Measurements from ENCODE around the gene KCNJ13. TPM values are rescaled to one million over a fixed set of nuclear protein-coding genes. Genes with fewer than 3 reads are reported as not detected.

Gene KCNJ13
- total RNA-seq, 2 donors from 2014 or later, result not detected

DNA sequence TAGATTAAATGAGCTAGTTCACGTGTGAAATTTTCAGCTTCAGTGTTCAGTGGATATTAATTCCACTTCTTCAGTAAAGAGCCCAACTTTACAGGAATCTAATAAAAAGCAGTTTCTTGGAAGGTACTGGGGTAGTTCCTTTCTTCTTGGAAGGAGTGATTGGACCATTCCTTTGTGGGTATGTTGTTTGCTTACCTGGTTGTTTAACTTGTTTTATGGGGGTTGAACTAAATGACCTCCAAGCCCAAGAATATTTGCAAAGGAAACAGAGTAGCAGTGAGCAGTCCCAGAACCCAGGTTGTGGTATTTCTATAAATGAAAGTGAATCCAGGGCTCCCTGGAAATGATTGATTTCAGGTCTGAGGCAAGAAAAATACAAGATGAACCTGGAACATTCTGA lies 31.4 kb downstream of the KCNJ13 start:
- H3K27me3 ChIP-seq, result no peaks in the 10 kb centered on the region
- DNase-seq (no peak), ATAC-seq (no peak)
- 43 to 55% methylated on average over 1 of the region's 1 CpG for WGBS, 2 donors
- peaks cover 14% of the 10 kb centered on the region for H3K4me1 ChIP-seq
- intact Hi-C loops (cut with DNase I), result no loop called here
- H3K9me3 ChIP-seq, result no peaks in the 10 kb centered on the region
- TF ChIP-seq, protein P1, sequence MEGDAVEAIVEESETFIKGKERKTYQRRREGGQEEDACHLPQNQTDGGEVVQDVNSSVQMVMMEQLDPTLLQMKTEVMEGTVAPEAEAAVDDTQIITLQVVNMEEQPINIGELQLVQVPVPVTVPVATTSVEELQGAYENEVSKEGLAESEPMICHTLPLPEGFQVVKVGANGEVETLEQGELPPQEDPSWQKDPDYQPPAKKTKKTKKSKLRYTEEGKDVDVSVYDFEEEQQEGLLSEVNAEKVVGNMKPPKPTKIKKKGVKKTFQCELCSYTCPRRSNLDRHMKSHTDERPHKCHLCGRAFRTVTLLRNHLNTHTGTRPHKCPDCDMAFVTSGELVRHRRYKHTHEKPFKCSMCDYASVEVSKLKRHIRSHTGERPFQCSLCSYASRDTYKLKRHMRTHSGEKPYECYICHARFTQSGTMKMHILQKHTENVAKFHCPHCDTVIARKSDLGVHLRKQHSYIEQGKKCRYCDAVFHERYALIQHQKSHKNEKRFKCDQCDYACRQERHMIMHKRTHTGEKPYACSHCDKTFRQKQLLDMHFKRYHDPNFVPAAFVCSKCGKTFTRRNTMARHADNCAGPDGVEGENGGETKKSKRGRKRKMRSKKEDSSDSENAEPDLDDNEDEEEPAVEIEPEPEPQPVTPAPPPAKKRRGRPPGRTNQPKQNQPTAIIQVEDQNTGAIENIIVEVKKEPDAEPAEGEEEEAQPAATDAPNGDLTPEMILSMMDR (IDR thresholded peaks at IDR 0.05), result no peak
- TF ChIP-seq POLR2A (IDR thresholded peaks at IDR 0.05), result no peak
- H3K27ac ChIP-seq, result no peak overlapping the region
- no peak overlapping the region for H3K4me3 ChIP-seq
- peaks cover 0 to 9% of the 10 kb centered on the region in 2 donors for H3K36me3 ChIP-seq (replicated peaks in 1 of 2; ENCODE audit: insufficient read depth in 1 of 2, low read depth in 2 of 2)

DNA sequence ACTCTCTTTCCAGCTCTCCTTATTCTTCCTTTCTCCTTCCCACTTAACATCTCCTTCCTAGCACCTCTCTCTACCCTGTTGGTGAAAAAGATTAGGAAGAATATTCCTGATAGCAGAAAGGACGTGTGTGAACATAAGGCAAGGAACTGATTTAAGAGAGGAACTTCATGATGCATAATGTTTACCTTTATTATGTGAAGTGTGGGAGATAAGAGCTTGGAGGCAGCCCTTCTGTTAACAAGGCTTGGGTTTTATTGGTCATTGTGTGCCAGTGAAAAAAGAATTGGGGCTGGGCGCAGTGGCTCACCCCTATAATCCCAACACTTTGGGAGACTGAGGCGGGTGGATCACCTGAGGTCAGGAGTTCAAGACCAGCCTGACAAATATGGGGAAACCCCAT lies 34.4 kb downstream of the KCNJ13 start:
- Histone ChIP-seq H3K4me1 (peaks cover 9% of the 10 kb centered on the region), H3K4me3 (no peak overlapping the region), H3K36me3 (replicated peaks in 1 of 2; ENCODE audit: insufficient read depth in 1 of 2, low read depth in 2 of 2) (peaks cover 0 to 3% of the 10 kb centered on the region in 2 donors), H3K27ac (no peak overlapping the region), H3K9me3 (no peaks in the 10 kb centered on the region), H3K27me3 (no peaks in the 10 kb centered on the region)
- intact Hi-C loops (cut with DNase I), result no loop called here
- 83 to 84% methylated on average over 3 of the region's 3 CpGs for WGBS, 2 donors
- TF ChIP-seq, protein P1 (IDR thresholded peaks at IDR 0.05), result no peak
- TF ChIP-seq POLR2A (IDR thresholded peaks at IDR 0.05), result no peak
- DNase-seq (no peak), ATAC-seq (no peak)

DNA sequence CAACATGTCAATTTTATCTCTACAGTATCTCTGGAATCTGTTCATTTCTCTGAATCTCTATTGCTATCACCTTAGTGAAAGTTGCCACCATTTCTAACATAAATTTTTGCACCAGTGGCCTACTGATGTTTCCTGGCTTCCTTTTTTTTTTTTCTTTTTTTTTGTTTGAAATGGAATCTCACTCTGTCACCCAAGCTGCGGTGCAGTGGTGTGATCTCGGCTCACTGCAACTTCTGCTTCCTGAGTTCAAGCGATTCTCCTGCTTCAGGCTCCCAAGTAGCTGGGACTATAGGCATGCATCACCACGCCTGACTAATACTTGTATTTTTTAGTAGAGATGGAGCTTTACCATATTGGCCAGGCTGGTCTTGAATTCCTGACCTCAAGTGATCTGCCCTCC lies 35.1 kb downstream of the KCNJ13 start:
- TF ChIP-seq, protein P1 (IDR thresholded peaks at IDR 0.05), result no peak
- no peak for TF ChIP-seq POLR2A (IDR thresholded peaks at IDR 0.05)
- intact Hi-C loops (cut with DNase I), result no loop called here
- no peak overlapping the region for H3K4me3 ChIP-seq

DNA sequence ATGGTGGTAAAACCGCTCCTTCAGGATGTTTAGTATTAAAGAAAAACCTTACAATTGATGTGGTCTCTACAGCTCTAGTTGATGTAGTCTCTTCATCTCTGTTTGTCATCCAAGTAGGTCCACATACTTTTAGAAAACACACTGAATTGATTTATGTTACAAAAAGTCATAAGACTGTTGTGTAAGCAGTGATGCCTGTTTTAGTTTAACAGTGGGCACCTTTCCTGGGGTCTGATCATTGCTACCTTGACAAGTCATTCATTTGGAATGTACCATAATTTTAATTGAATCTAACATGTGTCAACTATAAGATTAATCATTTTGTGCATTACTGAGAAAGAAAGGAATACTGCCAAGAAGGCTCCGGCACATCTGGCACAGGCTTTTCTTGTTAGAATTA lies 44.9 kb downstream of the KCNJ13 start:
- no peaks in the 10 kb centered on the region for H3K9me3 ChIP-seq

More for the DNA sequence above, 35.1 kb downstream of the KCNJ13 start:
- Histone ChIP-seq H3K27ac (no peak overlapping the region), H3K9me3 (no peaks in the 10 kb centered on the region), H3K4me1 (peaks cover 9% of the 10 kb centered on the region), H3K36me3 (replicated peaks in 1 of 2; ENCODE audit: insufficient read depth in 1 of 2, low read depth in 2 of 2) (peaks cover 0 to 3% of the 10 kb centered on the region in 2 donors), H3K27me3 (no peaks in the 10 kb centered on the region)
- no peak for ATAC-seq
- no peak for DNase-seq
- 92 to 100% methylated on average over 4 of the region's 4 CpGs for WGBS, 2 donors

DNA sequence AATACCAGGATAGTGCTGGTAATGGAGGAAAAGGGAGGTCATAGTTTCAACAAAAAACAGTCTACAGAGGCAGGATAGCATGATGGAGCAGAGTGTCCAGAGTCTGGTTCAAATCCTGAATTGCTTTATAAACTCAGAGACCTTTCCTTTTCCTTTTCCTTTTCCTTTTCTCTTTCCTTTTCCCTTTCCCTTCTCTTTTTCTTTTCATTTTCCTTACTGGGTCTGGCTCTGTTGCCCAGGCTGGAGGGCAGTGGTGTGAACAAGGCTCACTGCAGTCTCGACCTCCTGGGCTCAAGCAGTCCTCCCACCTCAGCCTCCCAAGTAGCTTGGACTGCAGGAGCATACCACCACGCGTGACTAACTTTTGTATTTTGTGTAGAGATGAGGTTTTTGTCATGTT lies 47.6 kb downstream of the KCNJ13 start:
- no peak overlapping the region for H3K4me3 ChIP-seq
- H3K27me3 ChIP-seq, result no peaks in the 10 kb centered on the region
- DNase-seq (no peak), ATAC-seq (no peak)
- no peak overlapping the region for H3K27ac ChIP-seq
- H3K4me1 ChIP-seq, result no peaks in the 10 kb centered on the region
- TF ChIP-seq, protein P1 (IDR thresholded peaks at IDR 0.05), result no peak
- TF ChIP-seq POLR2A (IDR thresholded peaks at IDR 0.05), result no peak
- H3K36me3 ChIP-seq (replicated peaks in 1 of 2; ENCODE audit: insufficient read depth in 1 of 2, low read depth in 2 of 2), result peaks cover 0 to 6% of the 10 kb centered on the region in 2 donors
- no peaks in the 10 kb centered on the region for H3K9me3 ChIP-seq
- intact Hi-C loops (cut with DNase I), result no loop called here
- WGBS, 2 donors, result 86 to 95% methylated on average over 3 of the region's 3 CpGs

More for the DNA sequence above, 44.9 kb downstream of the KCNJ13 start:
- no peak for TF ChIP-seq POLR2A (IDR thresholded peaks at IDR 0.05)
- TF ChIP-seq, protein P1 (IDR thresholded peaks at IDR 0.05), result no peak
- Histone ChIP-seq H3K36me3 (replicated peaks in 1 of 2; ENCODE audit: insufficient read depth in 1 of 2, low read depth in 2 of 2) (peaks cover 0 to 5% of the 10 kb centered on the region in 2 donors), H3K4me3 (no peak overlapping the region), H3K27me3 (no peaks in the 10 kb centered on the region), H3K4me1 (no peaks in the 10 kb centered on the region), H3K27ac (no peak overlapping the region)
- intact Hi-C loops (cut with DNase I), result no loop called here
- DNase-seq (no peak), ATAC-seq (no peak)
- WGBS, 2 donors, result 63 to 71% methylated on average over 2 of the region's 2 CpGs

Measured in body of pancreas (tissue), 4 donors.